Dedifferentiated amniotic fluid mesenchymal stem cell (primary cell): ENCODE measurements around the gene ATXN1L.
A peak's percentile ranks its signal among the peaks of the same experiment; 100 is the strongest.
"Not testable (repeated sequence)": the region's sequence is repeated elsewhere in the genome, so short reads cannot be mapped to it uniquely, and the experiment has no call there.

ENCODE experiments used
- DNase-seq: peaks from one replicate; pipeline ENCODE4 v3.0.0-alpha.2; 2016; ENCODE audit errors: extremely low spot score

ATXN1L gene

GRCh38 chr16:71845639-71846430, at the start of gene ATXN1L:
TSS of gene ATXN1L (plus strand) at chr16:71845976. CDS start at chr16:71849741, 3,765 bp downstream.
- peak; percentile 81 for DNase-seq

GRCh38 chr16:71796501-71797097, 49.2 kb upstream of the ATXN1L start:
- peak; percentile 24 for DNase-seq

- no peak for DNase-seq
These were observed 42.5 kb upstream of the ATXN1L start for GRCh38 chr16:71803305-71803690.

- DNase-seq: no peak
These were observed 37.7 kb upstream of the ATXN1L start for GRCh38 chr16:71807905-71808592.

- DNase-seq: peak; percentile 98
These were observed 37.0 kb upstream of the ATXN1L start, which contains the start of gene AP1G1 for GRCh38 chr16:71808593-71809459. TSS of gene AP1G1 (minus strand) at chr16:71808834. CDS start at chr16:71789479, 19,355 bp downstream.

GRCh38 chr16:71810155-71810530, 35.6 kb upstream of the ATXN1L start:
- not testable (repeated sequence) for DNase-seq

- no peak for DNase-seq
These were observed 34.4 kb upstream of the ATXN1L start for GRCh38 chr16:71811261-71811803.

GRCh38 chr16:71817155-71817500, 28.6 kb upstream of the ATXN1L start:
- not testable (repeated sequence) for DNase-seq

GRCh38 chr16:71826533-71827017, 19.2 kb upstream of the ATXN1L start:
- no peak for DNase-seq

GRCh38 chr16:71830359-71830758, 15.4 kb upstream of the ATXN1L start:
- DNase-seq: no peak

- not testable (repeated sequence) for DNase-seq
These were observed 14.1 kb upstream of the ATXN1L start for GRCh38 chr16:71831698-71832097.

- not testable (repeated sequence) for DNase-seq
These were observed 13.7 kb upstream of the ATXN1L start for GRCh38 chr16:71832112-71832511.

GRCh38 chr16:71834291-71834690, 11.5 kb upstream of the ATXN1L start:
- no peak for DNase-seq

- no peak for DNase-seq
These were observed 8.6 kb upstream of the ATXN1L start for GRCh38 chr16:71837150-71837549.

GRCh38 chr16:71840052-71840451, 5.7 kb upstream of the ATXN1L start:
- peak; percentile 41 for DNase-seq

GRCh38 chr16:71843572-71843971, 2.2 kb upstream of the ATXN1L start:
- no peak for DNase-seq

- DNase-seq: no peak
These were observed 655 bp downstream of the ATXN1L start for GRCh38 chr16:71846431-71846830.

- DNase-seq: no peak
These were observed 1.3 kb downstream of the ATXN1L start for GRCh38 chr16:71847096-71847495.

- DNase-seq: no peak
These were observed 2.8 kb downstream of the ATXN1L start for GRCh38 chr16:71848622-71849021.

- DNase-seq: no peak
These were observed 6.0 kb downstream of the ATXN1L start for GRCh38 chr16:71851746-71852145.

- DNase-seq: no peak
These were observed 6.4 kb downstream of the ATXN1L start for GRCh38 chr16:71852158-71852557.
